ENCODE data around the gene ARHGAP23.
A peak's percentile ranks its signal among the peaks of the same experiment; 100 is the strongest.

ARHGAP23 gene

GRCh38 chr17:38451030-38451839 is 23.0 kb downstream of the ARHGAP23 start:
- Histone ChIP-seq H3K9ac (no peak overlapping the region), H2AFZ (ENCODE audit: low read depth) (no peak overlapping the region)

GRCh38 chr17:38451840-38452529 is 23.7 kb downstream of the ARHGAP23 start:
- Histone ChIP-seq H3K4me3 (IDR thresholded peaks at IDR 0.05; ENCODE audit: insufficient read depth, low read depth, low read length) (no peak overlapping the region), H3K36me3 (ENCODE audit: insufficient read depth) (no peaks in the 10 kb centered on the region), H3K27me3 (ENCODE audit: insufficient read depth, low read depth) (no peaks in the 10 kb centered on the region), H3K4me1 (ENCODE audit: low read depth, poor library complexity, severe bottlenecking) (peaks cover 29% of the 10 kb centered on the region), H2AFZ (ENCODE audit: low read depth) (no peak overlapping the region), H3K27ac (no peak overlapping the region), H3K9ac (no peak overlapping the region), H3K4me2 (no peak overlapping the region), H4K20me1 (ENCODE audit: insufficient read depth) (no peaks in the 10 kb centered on the region), H3K79me2 (ENCODE audit: insufficient read depth, low read depth) (peaks cover 4% of the 10 kb centered on the region; the same call in 1 of the 2 replicates)
- TF ChIP-seq, protein P1, sequence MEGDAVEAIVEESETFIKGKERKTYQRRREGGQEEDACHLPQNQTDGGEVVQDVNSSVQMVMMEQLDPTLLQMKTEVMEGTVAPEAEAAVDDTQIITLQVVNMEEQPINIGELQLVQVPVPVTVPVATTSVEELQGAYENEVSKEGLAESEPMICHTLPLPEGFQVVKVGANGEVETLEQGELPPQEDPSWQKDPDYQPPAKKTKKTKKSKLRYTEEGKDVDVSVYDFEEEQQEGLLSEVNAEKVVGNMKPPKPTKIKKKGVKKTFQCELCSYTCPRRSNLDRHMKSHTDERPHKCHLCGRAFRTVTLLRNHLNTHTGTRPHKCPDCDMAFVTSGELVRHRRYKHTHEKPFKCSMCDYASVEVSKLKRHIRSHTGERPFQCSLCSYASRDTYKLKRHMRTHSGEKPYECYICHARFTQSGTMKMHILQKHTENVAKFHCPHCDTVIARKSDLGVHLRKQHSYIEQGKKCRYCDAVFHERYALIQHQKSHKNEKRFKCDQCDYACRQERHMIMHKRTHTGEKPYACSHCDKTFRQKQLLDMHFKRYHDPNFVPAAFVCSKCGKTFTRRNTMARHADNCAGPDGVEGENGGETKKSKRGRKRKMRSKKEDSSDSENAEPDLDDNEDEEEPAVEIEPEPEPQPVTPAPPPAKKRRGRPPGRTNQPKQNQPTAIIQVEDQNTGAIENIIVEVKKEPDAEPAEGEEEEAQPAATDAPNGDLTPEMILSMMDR (conservative IDR thresholded peaks at IDR 0.05; ENCODE audit: low read depth, low read length), result no peak

More at GRCh38 chr17:38451030-38451839, 23.0 kb downstream of the ARHGAP23 start:
- H3K4me1 ChIP-seq (ENCODE audit: low read depth, poor library complexity, severe bottlenecking), result peaks cover 29% of the 10 kb centered on the region
- H3K79me2 ChIP-seq (ENCODE audit: insufficient read depth, low read depth), result peaks cover 4% of the 10 kb centered on the region; the same call in 1 of the 2 replicates
- H3K27me3 ChIP-seq (ENCODE audit: insufficient read depth, low read depth), result no peaks in the 10 kb centered on the region
- no peaks in the 10 kb centered on the region for H3K36me3 ChIP-seq (ENCODE audit: insufficient read depth)
- H3K27ac ChIP-seq, result no peak overlapping the region
- no peak overlapping the region for H3K4me3 ChIP-seq (IDR thresholded peaks at IDR 0.05; ENCODE audit: insufficient read depth, low read depth, low read length)
- TF ChIP-seq, protein P1 (conservative IDR thresholded peaks at IDR 0.05; ENCODE audit: low read depth, low read length), result no peak
- H4K20me1 ChIP-seq (ENCODE audit: insufficient read depth), result no peaks in the 10 kb centered on the region
- H3K4me2 ChIP-seq, result no peak overlapping the region

DNA sequence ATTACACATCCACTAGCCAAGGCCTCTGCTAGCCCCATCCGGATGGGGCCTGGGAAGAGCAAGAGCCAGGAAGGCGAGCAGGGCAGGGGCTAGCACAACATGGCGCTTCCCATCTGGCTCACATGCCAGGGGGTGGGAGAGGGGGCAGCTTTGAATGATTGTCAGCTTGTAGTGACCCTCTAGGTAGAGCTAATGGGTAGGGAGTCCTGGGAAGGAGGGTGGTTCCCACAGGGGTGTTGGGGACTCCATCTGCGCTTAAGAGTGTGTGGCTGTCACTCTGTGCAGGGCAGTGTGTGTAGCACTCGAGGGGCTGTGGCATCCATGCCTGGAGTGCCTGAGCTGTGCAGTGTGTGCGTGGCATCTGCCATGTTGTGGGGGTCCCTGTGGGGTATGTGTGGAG is 24.5 kb downstream of the ARHGAP23 start:
- Histone ChIP-seq H3K4me3 (IDR thresholded peaks at IDR 0.05; ENCODE audit: insufficient read depth, low read depth, low read length) (no peak overlapping the region), H4K20me1 (ENCODE audit: insufficient read depth) (no peaks in the 10 kb centered on the region), H3K27ac (no peak overlapping the region), H2AFZ (ENCODE audit: low read depth) (no peak overlapping the region), H3K36me3 (ENCODE audit: insufficient read depth) (no peaks in the 10 kb centered on the region), H3K9ac (no peak overlapping the region), H3K4me2 (no peak overlapping the region), H3K4me1 (ENCODE audit: low read depth, poor library complexity, severe bottlenecking) (peaks cover 29% of the 10 kb centered on the region), H3K79me2 (ENCODE audit: insufficient read depth, low read depth) (peaks cover 4% of the 10 kb centered on the region; the same call in 1 of the 2 replicates), H3K27me3 (ENCODE audit: insufficient read depth, low read depth) (no peaks in the 10 kb centered on the region)
- TF ChIP-seq, protein P1 (conservative IDR thresholded peaks at IDR 0.05; ENCODE audit: low read depth, low read length), result no peak

GRCh38 chr17:38453951-38454421 is 25.7 kb downstream of the ARHGAP23 start:
- peaks cover 4% of the 10 kb centered on the region; the same call in 1 of the 2 replicates for H3K79me2 ChIP-seq (ENCODE audit: insufficient read depth, low read depth)
- H3K9ac ChIP-seq, result peak overlapping the region; percentile 14; the same call in 1 of the 2 replicates
- no peaks in the 10 kb centered on the region for H3K27me3 ChIP-seq (ENCODE audit: insufficient read depth, low read depth)
- no peaks in the 10 kb centered on the region for H3K36me3 ChIP-seq (ENCODE audit: insufficient read depth)
- H3K27ac ChIP-seq, result no peak overlapping the region
- H2AFZ ChIP-seq (ENCODE audit: low read depth), result no peak overlapping the region
- H3K4me3 ChIP-seq (IDR thresholded peaks at IDR 0.05; ENCODE audit: insufficient read depth, low read depth, low read length), result no peak overlapping the region
- TF ChIP-seq, protein P1 (conservative IDR thresholded peaks at IDR 0.05; ENCODE audit: low read depth, low read length), result no peak
- H3K4me2 ChIP-seq, result peak overlapping the region; percentile 27; the same call in 1 of the 2 replicates
- peaks cover 29% of the 10 kb centered on the region for H3K4me1 ChIP-seq (ENCODE audit: low read depth, poor library complexity, severe bottlenecking)
- no peaks in the 10 kb centered on the region for H4K20me1 ChIP-seq (ENCODE audit: insufficient read depth)
